RCC 7860 (cell line): ENCODE results near the gene SLC25A36.
"Not testable (repeated sequence)": the region's sequence is repeated elsewhere in the genome, so short reads cannot be mapped to it uniquely, and the experiment has no call there.

Source experiments
- DNase-seq: peaks from one replicate; pipeline ENCODE4 v3.0.0-alpha.2; 2015; ENCODE audit warnings: low spot score
- FAIRE-seq: peaks from 2 replicates; lab custom pipeline; 2012; peaks lifted over from hg19 to GRCh38; lab: Jason Lieb, UNC

Gene SLC25A36

GRCh38 chr3:140980663-140981062 lies 39.0 kb downstream of the SLC25A36 start:
- FAIRE-seq (no peak), DNase-seq (no peak)

GRCh38 chr3:140987792-140988191 lies 46.2 kb downstream of the SLC25A36 start:
- FAIRE-seq, DNase-seq: not testable (repeated sequence)

GRCh38 chr3:140994316-140994715 lies 52.7 kb downstream of the SLC25A36 start:
- no peak for FAIRE-seq
- DNase-seq: no peak

GRCh38 chr3:140994861-140995260 lies 53.2 kb downstream of the SLC25A36 start:
- DNase-seq, FAIRE-seq: not testable (repeated sequence)

- FAIRE-seq (no peak), DNase-seq (no peak)
Measured at GRCh38 chr3:140995881-140996280, 54.2 kb downstream of the SLC25A36 start.

- peak; percentile 21 for DNase-seq
- FAIRE-seq: no peak
Measured at GRCh38 chr3:141000027-141000663, 58.5 kb downstream of the SLC25A36 start.

GRCh38 chr3:141000686-141001085 lies 59.0 kb downstream of the SLC25A36 start:
- DNase-seq (no peak), FAIRE-seq (no peak)

GRCh38 chr3:141006344-141006743 lies 64.7 kb downstream of the SLC25A36 start:
- DNase-seq: no peak
- FAIRE-seq: no peak

- FAIRE-seq (no peak), DNase-seq (no peak)
Measured at GRCh38 chr3:141009496-141009895, 67.9 kb downstream of the SLC25A36 start.

- DNase-seq (no peak), FAIRE-seq (no peak)
Measured at GRCh38 chr3:141011232-141011996, 69.8 kb downstream of the SLC25A36 start.

- DNase-seq (no peak), FAIRE-seq (no peak)
Measured at GRCh38 chr3:141011997-141012262, 70.3 kb downstream of the SLC25A36 start.

GRCh38 chr3:141012571-141012970 lies 70.9 kb downstream of the SLC25A36 start:
- FAIRE-seq (no peak), DNase-seq (no peak)

GRCh38 chr3:141015481-141015880 lies 73.8 kb downstream of the SLC25A36 start:
- DNase-seq: no peak
- no peak for FAIRE-seq

GRCh38 chr3:141017366-141018322 lies 76.0 kb downstream of the SLC25A36 start:
- DNase-seq, FAIRE-seq: not testable (repeated sequence)

GRCh38 chr3:141019244-141019643 lies 77.6 kb downstream of the SLC25A36 start:
- DNase-seq (no peak), FAIRE-seq (no peak)

- DNase-seq (no peak), FAIRE-seq (no peak)
Measured at GRCh38 chr3:141020143-141020830, 78.7 kb downstream of the SLC25A36 start.

GRCh38 chr3:141021261-141021660 lies 79.6 kb downstream of the SLC25A36 start:
- FAIRE-seq (no peak), DNase-seq (no peak)
